Measurements from ENCODE around the gene ATOSA. TPM values are rescaled to one million over a fixed set of nuclear protein-coding genes. Genes with fewer than 3 reads are reported as not detected.

ATOSA gene
- polyA plus RNA-seq, 1 donor from 2014 or later = 64.0 TPM

DNA sequence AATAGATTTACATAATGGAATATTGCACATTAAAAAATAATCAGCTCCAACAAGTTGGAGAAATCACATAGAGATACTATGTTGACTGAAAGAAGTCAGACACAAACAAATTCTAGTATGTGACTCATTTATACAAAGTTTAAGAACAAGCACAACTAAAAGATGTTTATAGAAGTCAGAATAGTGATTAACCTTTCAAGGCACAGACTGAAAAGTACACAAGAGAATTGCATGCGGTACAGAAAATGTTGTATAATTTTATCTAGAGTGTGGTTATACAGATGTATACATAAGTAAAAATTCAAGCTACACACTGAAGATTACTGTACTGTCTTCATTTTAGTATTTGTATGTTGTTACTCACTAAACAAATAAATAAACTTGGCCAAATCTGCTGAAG, 19.3 kb upstream of the ATOSA start:
- no peaks in the 10 kb centered on the region for H3K9me2 ChIP-seq (ENCODE audit: insufficient read depth, low read length)
- no peak overlapping the region for H3K4me3 ChIP-seq (ENCODE audit: low read length)
- TF ChIP-seq, protein P1, sequence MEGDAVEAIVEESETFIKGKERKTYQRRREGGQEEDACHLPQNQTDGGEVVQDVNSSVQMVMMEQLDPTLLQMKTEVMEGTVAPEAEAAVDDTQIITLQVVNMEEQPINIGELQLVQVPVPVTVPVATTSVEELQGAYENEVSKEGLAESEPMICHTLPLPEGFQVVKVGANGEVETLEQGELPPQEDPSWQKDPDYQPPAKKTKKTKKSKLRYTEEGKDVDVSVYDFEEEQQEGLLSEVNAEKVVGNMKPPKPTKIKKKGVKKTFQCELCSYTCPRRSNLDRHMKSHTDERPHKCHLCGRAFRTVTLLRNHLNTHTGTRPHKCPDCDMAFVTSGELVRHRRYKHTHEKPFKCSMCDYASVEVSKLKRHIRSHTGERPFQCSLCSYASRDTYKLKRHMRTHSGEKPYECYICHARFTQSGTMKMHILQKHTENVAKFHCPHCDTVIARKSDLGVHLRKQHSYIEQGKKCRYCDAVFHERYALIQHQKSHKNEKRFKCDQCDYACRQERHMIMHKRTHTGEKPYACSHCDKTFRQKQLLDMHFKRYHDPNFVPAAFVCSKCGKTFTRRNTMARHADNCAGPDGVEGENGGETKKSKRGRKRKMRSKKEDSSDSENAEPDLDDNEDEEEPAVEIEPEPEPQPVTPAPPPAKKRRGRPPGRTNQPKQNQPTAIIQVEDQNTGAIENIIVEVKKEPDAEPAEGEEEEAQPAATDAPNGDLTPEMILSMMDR (IDR thresholded peaks at IDR 0.05; ENCODE audit: poor library complexity, severe bottlenecking) = no peak
- TF ChIP-seq EZH2 (IDR thresholded peaks at IDR 0.05; ENCODE audit: borderline replicate concordance, insufficient read depth, low read length, poor library complexity, severe bottlenecking) (no peak), RAD21 (conservative IDR thresholded peaks at IDR 0.05) (no peak), TAF1 (IDR thresholded peaks at IDR 0.05; ENCODE audit: low read depth) (no peak)
- TF ChIP-seq, protein P2, sequence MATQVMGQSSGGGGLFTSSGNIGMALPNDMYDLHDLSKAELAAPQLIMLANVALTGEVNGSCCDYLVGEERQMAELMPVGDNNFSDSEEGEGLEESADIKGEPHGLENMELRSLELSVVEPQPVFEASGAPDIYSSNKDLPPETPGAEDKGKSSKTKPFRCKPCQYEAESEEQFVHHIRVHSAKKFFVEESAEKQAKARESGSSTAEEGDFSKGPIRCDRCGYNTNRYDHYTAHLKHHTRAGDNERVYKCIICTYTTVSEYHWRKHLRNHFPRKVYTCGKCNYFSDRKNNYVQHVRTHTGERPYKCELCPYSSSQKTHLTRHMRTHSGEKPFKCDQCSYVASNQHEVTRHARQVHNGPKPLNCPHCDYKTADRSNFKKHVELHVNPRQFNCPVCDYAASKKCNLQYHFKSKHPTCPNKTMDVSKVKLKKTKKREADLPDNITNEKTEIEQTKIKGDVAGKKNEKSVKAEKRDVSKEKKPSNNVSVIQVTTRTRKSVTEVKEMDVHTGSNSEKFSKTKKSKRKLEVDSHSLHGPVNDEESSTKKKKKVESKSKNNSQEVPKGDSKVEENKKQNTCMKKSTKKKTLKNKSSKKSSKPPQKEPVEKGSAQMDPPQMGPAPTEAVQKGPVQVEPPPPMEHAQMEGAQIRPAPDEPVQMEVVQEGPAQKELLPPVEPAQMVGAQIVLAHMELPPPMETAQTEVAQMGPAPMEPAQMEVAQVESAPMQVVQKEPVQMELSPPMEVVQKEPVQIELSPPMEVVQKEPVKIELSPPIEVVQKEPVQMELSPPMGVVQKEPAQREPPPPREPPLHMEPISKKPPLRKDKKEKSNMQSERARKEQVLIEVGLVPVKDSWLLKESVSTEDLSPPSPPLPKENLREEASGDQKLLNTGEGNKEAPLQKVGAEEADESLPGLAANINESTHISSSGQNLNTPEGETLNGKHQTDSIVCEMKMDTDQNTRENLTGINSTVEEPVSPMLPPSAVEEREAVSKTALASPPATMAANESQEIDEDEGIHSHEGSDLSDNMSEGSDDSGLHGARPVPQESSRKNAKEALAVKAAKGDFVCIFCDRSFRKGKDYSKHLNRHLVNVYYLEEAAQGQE (IDR thresholded peaks at IDR 0.05; ENCODE audit: borderline replicate concordance) = no peak
- H3K36me3 ChIP-seq (ENCODE audit: insufficient read depth, low read length) = no peaks in the 10 kb centered on the region
- no peaks in the 10 kb centered on the region for H3K79me2 ChIP-seq (replicated peaks; ENCODE audit: insufficient read depth, low read length)
- no peak overlapping the region for H3K4me2 ChIP-seq (ENCODE audit: low read length)
- no peak overlapping the region for H3K9ac ChIP-seq (ENCODE audit: low read length)
- H3K27me3 ChIP-seq (ENCODE audit: insufficient read depth, low read depth, low read length) = no peaks in the 10 kb centered on the region
- H2AFZ ChIP-seq (ENCODE audit: low read depth, low read length) = no peak overlapping the region
- H3K27ac ChIP-seq (ENCODE audit: low read length) = no peak overlapping the region
- H3F3A ChIP-seq (ENCODE audit: insufficient read depth, low read length, poor library complexity, severe bottlenecking) = no peaks in the 10 kb centered on the region
- no peaks in the 10 kb centered on the region for H4K20me1 ChIP-seq (ENCODE audit: insufficient read depth)
- H3K9me3 ChIP-seq (ENCODE audit: low read length) = no peaks in the 10 kb centered on the region

DNA sequence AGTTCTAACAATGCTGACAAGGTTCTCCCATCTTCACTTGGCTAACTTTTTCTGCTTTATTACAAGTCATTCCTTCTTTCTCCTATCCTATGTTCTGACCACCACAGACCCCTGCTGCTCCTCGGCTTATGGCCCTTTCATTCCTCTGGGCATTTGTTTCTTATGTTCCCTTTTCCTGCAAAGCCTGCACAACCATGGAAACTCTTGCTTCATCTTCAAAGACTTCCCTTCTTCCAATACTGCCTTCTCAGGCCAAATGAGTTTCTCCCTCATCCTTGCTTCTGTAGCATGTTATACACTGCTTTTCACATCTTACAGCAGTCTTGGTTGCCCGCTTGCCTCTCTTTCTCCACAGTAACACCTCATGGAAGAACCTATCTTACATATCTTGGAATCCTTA, 17.9 kb upstream of the ATOSA start:
- Histone ChIP-seq H3K27ac (ENCODE audit: low read length) (no peak overlapping the region), H3K4me3 (ENCODE audit: low read length) (no peak overlapping the region), H3K9me2 (ENCODE audit: insufficient read depth, low read length) (no peaks in the 10 kb centered on the region), H3K9me3 (ENCODE audit: low read length) (no peaks in the 10 kb centered on the region), H4K20me1 (ENCODE audit: insufficient read depth) (no peaks in the 10 kb centered on the region), H3F3A (ENCODE audit: insufficient read depth, low read length, poor library complexity, severe bottlenecking) (no peaks in the 10 kb centered on the region), H3K79me2 (replicated peaks; ENCODE audit: insufficient read depth, low read length) (no peaks in the 10 kb centered on the region), H3K4me2 (ENCODE audit: low read length) (no peak overlapping the region), H2AFZ (ENCODE audit: low read depth, low read length) (no peak overlapping the region), H3K36me3 (ENCODE audit: insufficient read depth, low read length) (no peaks in the 10 kb centered on the region), H3K27me3 (ENCODE audit: insufficient read depth, low read depth, low read length) (no peaks in the 10 kb centered on the region), H3K9ac (ENCODE audit: low read length) (no peak overlapping the region)
- TF ChIP-seq, protein P1 (IDR thresholded peaks at IDR 0.05; ENCODE audit: poor library complexity, severe bottlenecking) = no peak
- no peak for TF ChIP-seq TAF1 (IDR thresholded peaks at IDR 0.05; ENCODE audit: low read depth)
- no peak for TF ChIP-seq SMC3 (conservative IDR thresholded peaks at IDR 0.05; ENCODE audit: poor library complexity)
- no peak for TF ChIP-seq POLR2AphosphoS5 (IDR thresholded peaks at IDR 0.05)
- no peak for TF ChIP-seq MXI1 (conservative IDR thresholded peaks at IDR 0.05; ENCODE audit: poor library complexity, severe bottlenecking)
- TF ChIP-seq EP300 (conservative IDR thresholded peaks at IDR 0.05; ENCODE audit: poor library complexity, severe bottlenecking) = no peak
- no peak for TF ChIP-seq RAD21 (conservative IDR thresholded peaks at IDR 0.05)
- TF ChIP-seq EZH2 (IDR thresholded peaks at IDR 0.05; ENCODE audit: borderline replicate concordance, insufficient read depth, low read length, poor library complexity, severe bottlenecking) = no peak
- TF ChIP-seq, protein P2 (IDR thresholded peaks at IDR 0.05; ENCODE audit: borderline replicate concordance) = no peak
